ENCODE results near the gene NOL9. TPM values are rescaled to one million over a fixed set of nuclear protein-coding genes. Genes with fewer than 3 reads are reported as not detected.

The NOL9 gene
- total and polyA plus RNA-seq, 10 of the 15 experiments (the other 5 are each of a cell fraction or from before 2014, with no cell fraction given): 3.9 to 35.9 (median 23.0) TPM

DNA sequence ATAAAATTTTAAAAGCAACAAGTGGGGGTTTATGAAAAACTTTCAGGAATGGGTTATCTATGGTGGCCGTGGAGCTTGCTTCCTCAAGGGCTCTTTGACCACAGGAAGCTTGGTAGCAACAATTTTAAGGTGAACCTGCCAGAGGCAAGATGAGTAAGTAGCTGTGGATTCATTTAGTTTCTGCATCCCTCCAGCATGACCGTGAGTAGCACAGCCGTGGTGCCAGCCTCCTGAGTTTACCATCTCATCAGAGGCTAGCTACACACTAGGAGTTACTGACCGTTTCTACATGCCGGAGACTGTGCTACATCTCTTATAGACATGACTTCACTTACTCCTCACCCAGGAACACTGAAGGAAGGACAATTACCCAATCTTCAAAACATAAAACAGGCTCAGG is 32.8 kb downstream of the NOL9 start:
- Histone ChIP-seq H3K27ac (ENCODE audit: control insufficient read depth, insufficient read depth) (no peak overlapping the region), H3K9me3 (replicated peaks; ENCODE audit: control insufficient read depth, insufficient read depth, low read length) (no peaks in the 10 kb centered on the region), H3K4me1 (ENCODE audit: control insufficient read depth, insufficient read depth, low read length) (no peaks in the 10 kb centered on the region), H4K20me1 (ENCODE audit: control insufficient read depth, insufficient read depth) (no peaks in the 10 kb centered on the region), H3K79me2 (ENCODE audit: control insufficient read depth, insufficient read depth, low read length) (no peaks in the 10 kb centered on the region), H3K4me2 (ENCODE audit: control insufficient read depth, insufficient read depth) (no peak overlapping the region), H3K27me3 (replicated peaks in 1 of 2; ENCODE audit: control insufficient read depth in 2 of 2, insufficient read depth in 2 of 2, low read length in 1 of 2) (no peaks in the 10 kb centered on the region), H3K4me3 (no peak overlapping the region), H3K36me3 (ENCODE audit: control insufficient read depth in 2 of 2, insufficient read depth in 2 of 2, low read length in 1 of 2) (peaks cover 7 to 12% of the 10 kb centered on the region in 2 experiments; a peak in 3 of 4 replicates), H3K9ac (ENCODE audit: control insufficient read depth, insufficient read depth, low read length) (no peak overlapping the region), H2AFZ (ENCODE audit: control insufficient read depth, low read depth, low read length) (no peak overlapping the region)
- BruUV-seq (replicated peaks): TSS peak; percentile 56
- ATAC-seq: no peak
- ChIA-PET RAD21 (ENCODE audit: unreplicated experiment) (no interaction called here), POLR2A (interaction anchor here (0.8 kb wide), 1 partner anchor 19 kb away, joined by 3 read pairs; no protein-coding TSS in a partner anchor), CTCF (interaction anchor here (1.1 to 5.0 kb wide), 8 partner anchors 9 to 125 kb away, joined by 3 to 24 read pairs (median 4); partner anchors contain the start of gene PLEKHG5), SMC1A (ENCODE audit: uncharacterized antibody, unreplicated experiment) (no interaction called here)
- 43% methylated on average over 5 of the region's 5 CpGs for WGBS (ENCODE audit: insufficient coverage, insufficient replicate concordance, low lambda C conversion rate, missing lambda C conversion rate)
- intact Hi-C loops (cut with micrococcal nuclease; ENCODE audit: unreplicated experiment) (no loop called here), in situ Hi-C loops (cut with MboI) (no loop called here)
- DNase-seq (ENCODE audit: low read depth, low spot score): no peak
- FAIRE-seq: peak; percentile 31
- TF ChIP-seq ZNF274 (IDR thresholded peaks at IDR 0.05; ENCODE audit: insufficient read depth, insufficient read length): no peak
- TF ChIP-seq IKZF1 (conservative IDR thresholded peaks at IDR 0.05): no peak
- no peak for TF ChIP-seq RAD21 (IDR thresholded peaks at IDR 0.05; ENCODE audit: insufficient read depth, low read depth, low read length)
- TF ChIP-seq, protein P1, sequence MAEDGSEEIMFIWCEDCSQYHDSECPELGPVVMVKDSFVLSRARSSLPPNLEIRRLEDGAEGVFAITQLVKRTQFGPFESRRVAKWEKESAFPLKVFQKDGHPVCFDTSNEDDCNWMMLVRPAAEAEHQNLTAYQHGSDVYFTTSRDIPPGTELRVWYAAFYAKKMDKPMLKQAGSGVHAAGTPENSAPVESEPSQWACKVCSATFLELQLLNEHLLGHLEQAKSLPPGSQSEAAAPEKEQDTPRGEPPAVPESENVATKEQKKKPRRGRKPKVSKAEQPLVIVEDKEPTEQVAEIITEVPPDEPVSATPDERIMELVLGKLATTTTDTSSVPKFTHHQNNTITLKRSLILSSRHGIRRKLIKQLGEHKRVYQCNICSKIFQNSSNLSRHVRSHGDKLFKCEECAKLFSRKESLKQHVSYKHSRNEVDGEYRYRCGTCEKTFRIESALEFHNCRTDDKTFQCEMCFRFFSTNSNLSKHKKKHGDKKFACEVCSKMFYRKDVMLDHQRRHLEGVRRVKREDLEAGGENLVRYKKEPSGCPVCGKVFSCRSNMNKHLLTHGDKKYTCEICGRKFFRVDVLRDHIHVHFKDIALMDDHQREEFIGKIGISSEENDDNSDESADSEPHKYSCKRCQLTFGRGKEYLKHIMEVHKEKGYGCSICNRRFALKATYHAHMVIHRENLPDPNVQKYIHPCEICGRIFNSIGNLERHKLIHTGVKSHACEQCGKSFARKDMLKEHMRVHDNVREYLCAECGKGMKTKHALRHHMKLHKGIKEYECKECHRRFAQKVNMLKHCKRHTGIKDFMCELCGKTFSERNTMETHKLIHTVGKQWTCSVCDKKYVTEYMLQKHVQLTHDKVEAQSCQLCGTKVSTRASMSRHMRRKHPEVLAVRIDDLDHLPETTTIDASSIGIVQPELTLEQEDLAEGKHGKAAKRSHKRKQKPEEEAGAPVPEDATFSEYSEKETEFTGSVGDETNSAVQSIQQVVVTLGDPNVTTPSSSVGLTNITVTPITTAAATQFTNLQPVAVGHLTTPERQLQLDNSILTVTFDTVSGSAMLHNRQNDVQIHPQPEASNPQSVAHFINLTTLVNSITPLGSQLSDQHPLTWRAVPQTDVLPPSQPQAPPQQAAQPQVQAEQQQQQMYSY (CRISPR knock-in tag; IDR thresholded peaks at IDR 0.05): no peak
- TF ChIP-seq HDAC6 (IDR thresholded peaks at IDR 0.05; ENCODE audit: unreplicated experiment): no peak
- no peak for TF ChIP-seq RUNX3 (IDR thresholded peaks at IDR 0.05; ENCODE audit: low read length)
- TF ChIP-seq RFX5 (IDR thresholded peaks at IDR 0.05; ENCODE audit: low read depth, low read length): no peak
- no peak for TF ChIP-seq ETV6 (conservative IDR thresholded peaks at IDR 0.05 in 1 of 2, IDR thresholded peaks at IDR 0.05 in 1 of 2; ENCODE audit: borderline replicate concordance in 1 of 2, low read depth in 1 of 2)
- TF ChIP-seq ZNF207 (IDR thresholded peaks at IDR 0.05; ENCODE audit: borderline replicate concordance): no peak
- no peak for TF ChIP-seq SUPT20H (IDR thresholded peaks at IDR 0.05; ENCODE audit: borderline replicate concordance, control insufficient read depth, low read depth, low read length)
- no peak for TF ChIP-seq BRCA1 (IDR thresholded peaks at IDR 0.05; ENCODE audit: low read depth, low read length)
- no peak for TF ChIP-seq RAD51 (IDR thresholded peaks at IDR 0.05)
- TF ChIP-seq, protein P2, sequence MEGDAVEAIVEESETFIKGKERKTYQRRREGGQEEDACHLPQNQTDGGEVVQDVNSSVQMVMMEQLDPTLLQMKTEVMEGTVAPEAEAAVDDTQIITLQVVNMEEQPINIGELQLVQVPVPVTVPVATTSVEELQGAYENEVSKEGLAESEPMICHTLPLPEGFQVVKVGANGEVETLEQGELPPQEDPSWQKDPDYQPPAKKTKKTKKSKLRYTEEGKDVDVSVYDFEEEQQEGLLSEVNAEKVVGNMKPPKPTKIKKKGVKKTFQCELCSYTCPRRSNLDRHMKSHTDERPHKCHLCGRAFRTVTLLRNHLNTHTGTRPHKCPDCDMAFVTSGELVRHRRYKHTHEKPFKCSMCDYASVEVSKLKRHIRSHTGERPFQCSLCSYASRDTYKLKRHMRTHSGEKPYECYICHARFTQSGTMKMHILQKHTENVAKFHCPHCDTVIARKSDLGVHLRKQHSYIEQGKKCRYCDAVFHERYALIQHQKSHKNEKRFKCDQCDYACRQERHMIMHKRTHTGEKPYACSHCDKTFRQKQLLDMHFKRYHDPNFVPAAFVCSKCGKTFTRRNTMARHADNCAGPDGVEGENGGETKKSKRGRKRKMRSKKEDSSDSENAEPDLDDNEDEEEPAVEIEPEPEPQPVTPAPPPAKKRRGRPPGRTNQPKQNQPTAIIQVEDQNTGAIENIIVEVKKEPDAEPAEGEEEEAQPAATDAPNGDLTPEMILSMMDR (IDR thresholded peaks at IDR 0.05 in 2 of 3, conservative IDR thresholded peaks at IDR 0.05 in 1 of 3; ENCODE audit: control insufficient read depth in 2 of 3, extremely low read depth in 1 of 3, insufficient read depth in 1 of 3, low read depth in 3 of 3, low read length in 3 of 3): no peak
- TF ChIP-seq SMARCA5 (IDR thresholded peaks at IDR 0.05): no peak
- no peak for TF ChIP-seq CREB1 (IDR thresholded peaks at IDR 0.05; ENCODE audit: low read depth)
- no peak for TF ChIP-seq KAT2A (conservative IDR thresholded peaks at IDR 0.05; ENCODE audit: control insufficient read depth, low read depth, low read length)
